Endometrial microvascular endothelial cells (primary cell): ENCODE measurements around the gene TGFB1I1. TPM values are rescaled to one million over a fixed set of nuclear protein-coding genes. Genes with fewer than 3 reads are reported as not detected.
"Not testable (repeated sequence)": the region's sequence is repeated elsewhere in the genome, so short reads cannot be mapped to it uniquely, and the experiment has no call there.

Experiments
- in situ Hi-C: cut with HindIII; loops from 2 replicates; pipeline ENCODE4 v1.10.0; 2017; ENCODE audit warnings: low sequenced_read_pairs, low pct_unique_long_range_greater_than_20kb; ENCODE audit errors: inconsistent ontology term
- total RNA-seq: library from RNA; depleted of rRNA; stranded (reverse); fragments of >200 nt; gene quantifications from one replicate; pipeline ENCODE4 v1.2.3, GENCODE V29; 2015; ENCODE audit errors: inconsistent ontology term

The TGFB1I1 gene
- total RNA-seq = 85.1 TPM

DNA sequence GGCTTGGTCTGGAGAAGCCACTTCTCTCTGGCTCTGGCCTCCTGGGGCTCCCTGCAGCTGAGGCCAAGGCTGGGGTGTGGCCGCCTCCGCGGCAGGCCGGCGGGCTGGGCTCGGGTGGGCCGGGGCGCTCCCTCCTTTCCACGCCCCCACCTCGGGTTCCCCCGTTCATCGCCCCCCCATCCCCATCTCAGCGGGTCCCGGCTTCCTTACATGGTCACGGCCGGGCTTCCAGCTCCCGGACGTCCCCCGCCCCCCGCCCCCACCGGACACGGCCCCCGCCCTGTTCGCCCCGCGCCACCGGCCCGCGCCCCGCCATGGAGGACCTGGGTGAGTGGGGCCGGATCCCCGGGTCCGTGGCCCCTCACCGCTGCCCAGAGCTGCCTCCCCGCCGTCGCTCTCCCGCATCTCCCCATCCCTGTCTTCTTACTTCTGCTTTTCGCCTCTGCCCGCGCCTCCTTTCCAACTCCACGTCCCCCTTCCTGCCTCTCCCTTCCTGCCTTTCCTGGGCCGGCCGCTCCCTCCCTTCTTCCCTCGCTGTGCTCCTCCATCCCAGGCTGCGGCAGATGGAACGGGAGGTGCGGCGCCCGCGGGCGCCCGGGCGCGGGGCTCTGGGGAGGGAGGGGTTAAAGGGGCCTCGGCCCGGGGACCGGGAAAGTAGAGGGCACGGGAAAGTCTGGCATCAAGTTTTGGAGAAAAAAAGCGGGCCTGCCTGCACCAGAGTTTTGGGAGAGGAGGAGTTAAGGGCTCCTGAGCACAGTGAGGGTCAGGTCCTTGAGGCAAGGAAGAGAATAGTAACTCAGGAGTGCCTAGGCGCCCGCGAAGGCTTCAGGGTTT, at the start of gene TGFB1I1:
TGFB1I1 (plus strand) TSS at position 278 of the 834 bp plus-strand sequence; CDS start at position 315, 37 bp downstream.
- in situ Hi-C loops = no loop called here

DNA sequence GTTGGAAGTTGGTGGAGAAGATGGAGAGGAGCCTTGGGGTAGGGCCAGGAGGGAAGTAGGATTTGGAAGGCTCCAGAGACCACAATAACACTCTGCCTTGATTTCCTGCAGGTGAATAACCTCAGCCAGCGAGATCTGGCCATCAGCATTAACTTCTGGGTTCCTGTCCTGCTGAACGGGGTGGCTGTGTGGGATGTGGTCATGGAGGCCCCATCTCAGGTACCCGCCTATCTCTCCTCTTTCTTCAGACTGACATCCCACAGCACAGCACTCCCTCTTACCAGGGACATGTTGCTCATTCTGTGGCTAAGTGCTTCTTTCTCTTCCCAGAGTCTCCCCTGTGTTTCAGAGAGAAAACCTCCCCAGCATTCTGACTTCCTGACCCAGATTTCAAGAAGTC, 48.7 kb upstream of the TGFB1I1 start:
- in situ Hi-C loops = no loop called here

DNA sequence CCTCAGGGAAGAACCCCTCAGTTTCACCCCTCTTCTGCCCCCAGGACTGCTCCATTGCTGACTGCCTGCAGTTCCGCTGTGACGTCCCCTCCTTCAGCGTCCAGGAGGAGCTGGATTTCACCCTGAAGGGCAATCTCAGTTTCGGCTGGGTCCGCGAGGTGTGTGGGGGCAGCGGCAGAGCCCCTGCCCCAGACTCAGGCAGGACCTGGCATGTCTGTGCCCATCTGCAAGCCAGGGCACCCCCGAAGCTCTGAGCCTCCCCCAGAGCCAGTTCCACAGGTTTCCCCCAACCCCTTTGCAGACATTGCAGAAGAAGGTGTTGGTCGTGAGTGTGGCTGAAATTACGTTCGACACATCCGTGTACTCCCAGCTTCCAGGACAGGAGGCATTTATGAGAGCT, 48.2 kb upstream of the TGFB1I1 start:
- in situ Hi-C loops = no loop called here

DNA sequence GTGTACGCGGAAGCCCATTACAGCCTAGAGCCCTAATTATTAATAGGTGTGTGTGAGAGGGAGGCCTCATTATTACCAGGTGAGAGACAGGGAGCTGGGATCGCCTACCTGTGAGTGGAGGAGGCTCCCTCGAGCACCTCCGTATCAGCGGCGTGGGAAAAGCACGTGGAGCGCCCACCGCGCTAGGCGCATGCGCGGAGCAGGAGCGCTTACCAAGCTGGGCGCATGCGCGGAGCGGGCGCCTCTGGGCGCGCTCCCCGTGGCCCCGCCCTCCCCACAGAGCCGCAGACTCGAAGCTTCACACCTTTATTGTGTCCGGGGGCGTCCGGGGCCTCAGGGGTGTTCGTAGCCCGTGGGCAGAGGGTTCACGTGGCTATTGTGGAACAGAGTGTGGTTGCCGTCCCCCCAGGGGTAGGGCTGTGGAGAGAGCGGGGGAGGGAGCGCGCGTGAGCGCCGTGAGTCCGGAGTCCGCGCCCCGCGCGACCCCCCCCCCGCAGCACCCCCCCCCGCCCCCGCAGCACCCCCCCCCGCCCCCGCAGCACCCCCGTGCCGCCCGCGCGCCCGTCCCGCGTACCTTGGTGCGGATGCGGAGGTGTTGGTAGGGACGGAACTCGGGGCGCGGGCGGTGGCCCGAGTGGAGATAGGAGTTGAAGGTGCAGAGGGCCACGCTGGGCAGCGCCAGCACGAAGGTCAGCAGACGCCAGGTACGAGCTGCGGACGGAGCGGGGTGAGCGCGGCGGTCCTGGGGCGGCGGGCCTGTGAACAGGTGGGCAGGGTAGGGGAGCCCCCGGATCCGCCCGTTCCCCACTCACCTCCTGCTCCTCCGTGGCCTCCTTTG, 44.3 kb upstream of the TGFB1I1 start:
- in situ Hi-C loops = no loop called here

DNA sequence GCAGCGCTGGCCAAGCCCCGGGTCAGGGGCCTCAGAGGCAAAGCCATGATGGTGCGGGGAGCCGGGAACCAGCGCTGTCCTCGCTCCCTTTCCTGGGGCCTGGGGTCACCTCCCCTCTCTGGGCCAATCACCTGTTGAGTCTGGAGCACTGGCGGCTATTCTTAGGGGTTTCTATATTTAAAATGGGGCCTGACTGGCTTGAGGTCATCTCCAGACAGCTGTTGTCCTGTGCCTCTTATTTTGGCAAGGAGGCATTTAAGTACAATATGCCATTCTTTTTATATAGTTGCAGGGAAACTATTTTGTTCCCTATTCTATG, 43.7 kb upstream of the TGFB1I1 start, which contains the start of gene COX6A2:
COX6A2 (minus strand) TSS at position 82 of the 319 bp plus-strand sequence; CDS start at position 47, 35 bp downstream.
- in situ Hi-C loops = no loop called here

DNA sequence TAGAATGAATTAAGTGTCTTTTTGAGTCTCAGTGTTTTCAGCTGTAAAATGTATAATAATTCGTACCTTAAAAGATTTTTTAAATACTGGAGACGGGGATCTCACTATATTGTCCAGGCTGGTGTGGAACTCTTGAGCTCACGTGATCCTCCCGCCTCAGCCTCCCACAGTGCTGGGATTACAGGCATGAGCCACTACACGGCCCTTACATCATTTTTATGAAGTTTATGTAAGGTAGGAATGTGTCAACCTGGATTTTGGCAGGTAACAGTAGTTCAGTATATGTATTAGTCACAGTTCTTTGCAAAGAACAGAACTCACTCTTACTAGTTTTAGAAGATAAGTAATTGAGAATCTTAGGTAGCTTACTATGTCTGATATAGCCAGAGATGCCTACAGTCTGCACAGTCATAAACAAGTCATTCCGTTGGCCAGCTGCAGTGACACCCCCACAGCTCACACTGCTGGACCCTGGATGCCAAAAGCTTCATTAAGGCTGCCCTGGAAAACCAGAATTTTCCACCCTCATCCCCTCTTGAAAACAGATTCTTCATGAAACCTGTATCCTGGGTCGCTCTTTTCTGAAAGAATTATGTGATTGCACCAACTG, 43.2 kb upstream of the TGFB1I1 start:
- in situ Hi-C loops = no loop called here

DNA sequence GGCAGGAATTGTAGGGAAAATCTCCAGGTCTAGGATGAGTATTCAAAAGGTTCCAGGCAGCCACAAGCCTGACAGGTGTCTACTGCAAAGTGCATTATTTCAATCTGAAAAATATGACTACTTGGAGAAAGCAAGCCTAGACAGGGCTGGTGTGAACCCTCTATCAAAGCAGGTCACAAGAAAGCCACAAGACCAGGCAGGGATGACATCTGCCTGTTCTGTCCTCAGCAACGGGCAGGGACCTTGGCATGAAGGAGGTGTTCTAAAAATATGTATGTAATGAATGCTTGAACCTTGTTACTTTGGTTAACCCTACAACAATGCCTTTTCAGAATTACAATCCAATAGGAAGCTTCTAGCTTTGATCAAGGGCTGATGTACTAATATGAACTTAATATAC, 42.6 kb upstream of the TGFB1I1 start:
- in situ Hi-C loops = no loop called here

DNA sequence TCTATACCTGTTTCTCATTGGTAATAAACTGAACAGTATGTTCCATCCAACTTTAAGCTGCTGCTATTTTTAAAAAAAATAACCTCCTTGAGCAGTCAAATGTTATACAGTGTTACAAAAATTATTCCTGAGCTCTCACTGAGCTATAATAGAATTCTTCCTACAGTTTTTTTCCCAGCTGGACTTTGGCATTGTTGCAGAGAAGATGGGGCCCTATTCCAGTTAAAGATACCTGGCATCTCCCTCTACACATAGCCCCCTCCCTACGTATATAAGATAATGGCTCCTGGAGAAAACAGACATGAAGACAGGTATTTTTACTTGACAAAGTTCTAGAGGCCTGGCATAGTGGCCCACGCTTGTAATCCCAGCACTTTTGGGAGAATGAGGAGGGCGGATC, 42.2 kb upstream of the TGFB1I1 start:
- in situ Hi-C loops = no loop called here

DNA sequence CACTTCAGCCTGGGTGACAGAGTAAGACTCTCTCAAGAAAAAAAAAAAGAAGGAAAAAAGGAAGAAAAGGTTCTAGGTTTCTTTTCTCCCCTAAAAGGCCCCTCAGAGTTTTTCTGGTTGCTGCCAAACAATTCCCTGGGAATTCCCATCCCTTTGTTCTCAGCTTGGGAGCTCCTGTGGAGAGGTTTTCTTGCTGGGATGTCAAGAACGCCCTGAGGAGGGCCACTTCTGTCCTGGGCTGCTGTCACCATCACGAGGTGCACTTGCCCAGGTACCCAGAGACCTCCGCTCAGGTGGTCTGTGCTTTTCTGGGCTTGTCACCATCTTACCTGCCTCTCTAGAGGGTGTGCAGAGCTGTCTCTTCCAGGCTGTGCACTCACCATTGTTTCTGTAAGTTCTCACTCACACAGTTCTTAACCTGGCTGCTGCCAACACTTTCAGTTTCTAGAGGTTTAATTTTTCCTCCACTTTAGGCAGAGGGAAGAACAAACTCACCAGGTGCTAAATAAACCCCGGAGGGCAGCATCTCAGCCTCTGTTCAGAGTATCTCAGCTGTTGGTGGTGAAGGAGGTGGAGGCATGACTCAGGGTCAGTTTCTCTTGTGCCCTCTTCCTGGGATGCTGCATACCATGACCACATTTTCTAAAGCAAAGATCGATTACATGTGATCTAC, 41.4 kb upstream of the TGFB1I1 start:
- in situ Hi-C loops = no loop called here

DNA sequence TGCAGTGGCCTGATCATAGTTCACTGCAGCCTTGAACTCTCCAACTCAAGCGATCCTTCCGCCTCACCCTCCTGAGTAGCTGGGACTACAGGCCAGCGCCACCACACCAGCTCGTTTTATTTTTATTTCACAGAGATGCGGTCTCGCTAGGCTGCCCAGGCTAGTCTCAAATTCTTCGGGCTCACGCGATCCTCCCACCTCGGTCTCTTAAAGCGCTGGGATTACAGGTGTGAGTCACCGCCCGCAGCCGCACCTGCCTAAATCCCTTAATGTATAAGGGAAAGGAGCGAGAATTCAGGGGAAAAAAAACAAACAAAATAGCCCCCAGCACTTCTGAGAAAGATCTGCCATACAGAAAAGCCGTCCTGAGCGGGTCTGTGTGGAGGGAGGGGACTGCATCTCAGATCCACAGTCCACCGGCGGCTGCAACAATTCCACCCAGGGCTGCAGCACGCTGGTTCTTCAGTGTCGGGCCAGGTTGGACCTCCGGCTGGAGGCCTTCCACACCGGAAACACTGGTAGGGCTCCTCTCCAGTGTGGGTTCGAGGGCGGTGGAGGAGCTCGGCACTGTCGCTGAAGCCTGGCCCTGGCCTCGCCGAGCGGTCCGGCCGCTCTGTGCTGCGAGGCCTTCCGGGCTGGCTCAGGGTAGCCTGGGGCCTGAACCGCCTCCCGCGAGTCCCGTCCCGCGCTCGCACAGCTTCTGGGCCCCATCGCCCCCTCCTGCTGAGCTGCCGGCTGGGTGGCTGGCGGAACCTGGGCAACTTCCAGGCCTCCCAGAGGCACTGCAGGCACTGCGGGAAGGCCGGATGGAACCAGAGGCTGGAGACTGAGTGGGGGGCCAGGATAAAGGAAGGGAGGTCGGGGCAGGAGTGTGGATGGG, 36.4 kb upstream of the TGFB1I1 start:
- in situ Hi-C loops = no loop called here

DNA sequence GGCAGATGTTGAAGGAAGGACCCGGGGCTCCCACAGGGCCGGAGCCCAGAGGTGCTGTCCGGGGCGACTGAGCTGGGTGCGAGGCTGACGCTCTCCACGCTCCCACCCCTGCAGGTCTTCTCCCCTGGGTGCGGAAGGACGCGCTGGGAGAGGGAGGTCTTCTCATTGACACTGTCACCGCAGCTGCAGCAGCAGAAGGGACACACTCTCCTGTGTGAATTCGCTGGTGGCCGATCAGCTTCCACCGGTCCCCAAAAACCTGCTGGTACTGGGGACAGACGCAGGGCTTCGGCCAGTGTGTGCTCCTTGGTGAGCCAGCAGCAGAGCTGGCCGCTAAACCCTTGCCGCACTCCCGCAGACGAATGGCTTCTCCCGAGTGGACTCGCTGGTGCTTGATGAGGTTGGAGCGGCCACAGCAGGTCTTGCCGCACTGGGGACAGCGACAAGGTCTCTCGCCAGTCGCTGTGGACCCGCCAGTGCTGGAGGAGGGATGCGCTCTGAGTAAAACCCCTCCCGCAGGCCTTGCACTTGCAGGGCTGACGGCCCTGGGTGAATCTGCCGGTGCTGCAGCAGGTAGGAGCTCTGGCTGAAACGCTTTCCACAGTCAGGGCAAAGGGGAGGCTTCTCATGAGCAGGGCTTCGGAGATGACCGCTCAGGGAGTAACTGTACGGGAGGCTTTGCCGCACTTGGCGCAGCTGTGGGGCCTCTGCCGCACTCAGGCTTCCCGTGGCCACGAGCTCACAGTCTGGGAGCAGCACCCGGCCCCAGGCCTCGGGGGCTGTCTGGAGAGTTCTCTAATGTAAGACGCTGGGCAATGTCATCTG, 35.5 kb upstream of the TGFB1I1 start:
- in situ Hi-C loops = no loop called here

DNA sequence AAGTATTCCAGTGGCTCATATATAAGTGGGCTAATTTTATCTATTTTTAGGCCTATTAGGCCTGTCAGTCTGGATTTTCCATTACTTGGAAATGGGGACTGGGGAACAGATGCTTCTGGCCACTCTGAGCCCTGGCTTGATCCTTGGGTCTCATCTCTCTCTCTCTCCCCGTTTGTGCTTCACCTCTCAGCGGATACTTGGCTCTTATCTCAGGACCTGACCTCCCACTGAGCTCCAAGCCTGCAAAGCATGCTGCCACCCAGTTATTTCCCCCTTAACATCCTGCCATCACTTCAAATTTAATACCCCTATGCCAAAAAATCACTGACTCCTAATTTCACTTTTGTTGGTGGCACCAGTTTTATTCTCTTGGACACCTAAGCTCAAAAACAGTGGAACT, 33.5 kb upstream of the TGFB1I1 start:
- in situ Hi-C loops = no loop called here

DNA sequence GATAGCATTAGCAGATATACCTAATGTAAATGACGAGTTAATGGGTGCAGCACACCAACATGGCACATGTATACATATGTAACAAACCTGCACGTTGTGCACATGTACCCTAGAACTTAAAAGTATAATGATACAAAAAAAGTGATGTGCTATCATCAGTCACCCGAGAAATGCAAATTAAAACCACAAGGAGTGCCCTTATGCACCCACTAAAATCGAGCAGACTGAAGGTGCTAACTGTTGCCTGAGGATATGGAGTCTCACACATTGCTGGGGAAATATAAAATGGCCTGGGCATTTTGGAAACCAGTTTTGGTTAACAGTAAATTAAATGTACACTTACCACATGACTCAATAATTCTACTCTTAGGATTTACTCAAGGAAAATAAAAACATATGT, 32.9 kb upstream of the TGFB1I1 start:
- in situ Hi-C loops = not testable (repeated sequence)

DNA sequence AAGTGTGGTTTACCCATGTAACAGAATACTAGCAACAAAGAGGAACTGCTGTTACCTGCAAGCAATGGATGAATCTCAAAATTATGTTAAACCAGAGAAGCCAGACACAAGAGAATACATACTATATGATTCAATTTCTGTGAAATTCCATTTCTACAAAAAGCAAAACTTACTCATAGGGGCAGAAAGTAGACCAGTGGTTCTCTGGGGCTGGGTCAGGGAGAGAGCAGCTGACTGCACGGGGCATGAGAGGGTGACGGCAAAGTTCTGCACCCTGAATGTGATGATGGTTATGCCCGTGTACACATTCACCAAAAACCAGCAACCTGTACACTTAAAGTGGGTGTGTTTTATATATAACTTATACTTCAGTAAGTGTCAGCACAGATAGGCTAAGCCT, 32.4 kb upstream of the TGFB1I1 start:
- in situ Hi-C loops = no loop called here

DNA sequence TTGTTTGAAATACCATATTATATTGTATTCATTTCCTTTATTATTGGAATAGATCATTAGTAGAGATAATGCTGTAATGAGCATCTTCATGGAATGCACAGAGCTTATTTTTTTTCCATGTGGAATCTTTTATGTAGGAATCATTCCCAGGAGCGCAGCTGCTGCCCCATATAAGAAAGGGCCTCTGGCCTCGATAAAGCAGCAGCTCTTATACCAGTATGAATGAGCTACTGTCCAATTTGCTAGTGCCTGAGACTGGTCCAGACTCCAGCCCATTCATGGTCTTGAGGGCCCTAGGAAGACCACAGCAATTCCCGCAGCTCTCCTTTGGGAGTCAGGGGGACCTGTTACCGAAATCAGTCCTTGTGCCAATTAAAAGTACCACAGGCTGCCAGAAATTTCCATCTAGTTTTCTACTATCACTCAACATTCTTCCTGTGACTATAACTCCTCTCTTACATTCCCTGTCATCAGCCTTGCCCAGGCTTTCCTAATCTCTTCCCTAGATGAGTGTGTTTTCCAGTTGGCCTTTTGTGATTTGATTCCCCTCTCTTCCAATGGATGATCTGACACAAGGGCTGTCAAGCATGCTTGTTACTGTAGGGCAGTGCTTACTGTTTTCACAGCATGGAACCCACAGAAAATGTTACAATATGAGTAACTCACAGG, 31.3 kb upstream of the TGFB1I1 start:
- in situ Hi-C loops = no loop called here

DNA sequence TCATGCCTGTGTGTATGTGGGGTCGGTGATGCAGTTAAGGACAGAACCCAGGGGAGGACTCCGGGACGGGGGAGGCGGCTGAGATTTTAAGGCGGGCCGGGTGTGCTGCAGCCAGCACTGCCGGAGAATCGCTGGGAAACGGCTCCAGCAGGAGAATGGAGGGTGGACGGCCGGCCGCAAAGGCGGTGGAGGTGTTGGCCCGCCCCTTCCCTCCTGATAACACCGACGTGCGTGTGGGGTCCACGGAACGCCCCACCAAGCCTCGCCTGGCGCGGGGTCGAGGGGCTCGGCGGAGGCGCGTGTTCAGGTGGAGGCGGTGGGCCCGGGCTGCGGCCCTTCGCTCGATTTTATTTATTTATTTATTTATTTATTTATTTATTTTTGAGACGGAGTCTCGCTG, 30.0 kb upstream of the TGFB1I1 start:
- in situ Hi-C loops = no loop called here

DNA sequence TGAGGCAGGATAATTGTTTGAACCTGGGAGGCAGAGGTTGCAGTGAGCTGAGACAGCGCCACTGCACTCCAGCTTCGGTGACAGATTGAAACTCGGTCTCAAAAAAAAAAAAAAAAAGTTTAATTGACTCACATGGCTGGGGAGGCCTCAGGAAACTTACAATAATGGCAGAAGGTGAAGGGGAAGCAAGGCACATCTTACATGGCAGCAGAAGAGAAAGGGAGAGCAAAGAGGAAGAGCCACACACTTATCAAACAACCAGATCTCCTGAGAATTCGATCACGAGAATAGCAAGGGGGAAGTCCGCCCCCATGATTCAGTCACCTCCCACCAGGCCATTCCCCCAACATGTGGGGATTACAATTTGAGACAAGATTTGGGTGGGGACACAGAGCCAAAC, 26.0 kb upstream of the TGFB1I1 start:
- in situ Hi-C loops = not testable (repeated sequence)
